Breast epithelium (tissue), 4 donors: Measurements from ENCODE around the gene POLR1F. TPM values are rescaled to one million over a fixed set of nuclear protein-coding genes. Genes with fewer than 3 reads are reported as not detected.
A peak's percentile ranks its signal among the peaks of the same experiment; 100 is the strongest.

ENCODE experiments used
- DNase-seq, 2 donors: peaks; one replicate each; pipeline ENCODE4 v3.0.0-alpha.2; 2019; ENCODE audit warnings: low spot score in 2 of 2
- H3K27ac ChIP-seq, 2 donors: fragments of 200-600 bp; sonication (generic) in 1 of 2; one replicate each; pipeline ENCODE4 v1.5.1; 2016 to 2019; ENCODE audit warnings: mild to moderate bottlenecking in 1 of 2
- H3K27me3 ChIP-seq, 2 donors: fragments of 200-600 bp; sonication (generic) in 1 of 2; one replicate each; pipeline versions ENCODE4 v1.5.1 to v1.6.0; 2017 to 2019; ENCODE audit warnings: control low read depth in 1 of 2, mild to moderate bottlenecking in 1 of 2
- H3K36me3 ChIP-seq: fragments of 200-600 bp; one replicate; pipeline ENCODE4 v1.5.1; 2019
- H3K4me1 ChIP-seq, 2 donors: fragments of 200-600 bp; sonication (generic); one replicate each; pipeline ENCODE4 v1.5.1; 2016 to 2019; ENCODE audit warnings: control low read depth in 1 of 2
- H3K4me3 ChIP-seq, 3 donors: fragments of 200-600 bp; sonication (generic); 1 replicate in 2 of 3; 2 replicates in 1 of 3; pipeline ENCODE4 v1.5.1; 2016 to 2019; ENCODE audit warnings: mild to moderate bottlenecking in 3 of 3, moderate library complexity in 2 of 3
- H3K9me3 ChIP-seq, 2 donors: fragments of 200-600 bp; sonication (generic) in 1 of 2; one replicate each; pipeline ENCODE4 v1.5.1; 2016 to 2019; ENCODE audit warnings: control low read depth in 1 of 2
- POLR2A ChIP-seq: fragments of 450-650 bp; IDR thresholded peaks from one replicate; pipeline ENCODE4 v1.6.1; 2016; ENCODE audit warnings: antibody characterized with exemption, mild to moderate bottlenecking, moderate library complexity
- POLR2AphosphoS5 ChIP-seq, 3 donors: sonication (generic); formaldehyde crosslinking; IDR thresholded peaks; one replicate each; pipeline ENCODE4 v1.6.1; 2017; ENCODE audit warnings: antibody characterized with exemption in 3 of 3
- intact Hi-C: fragments of 100-400 bp; cut with DNase I; formaldehyde crosslinking; loops from one replicate; pipeline ENCODE4 v1.15.1; 2023; ENCODE audit warnings: low total_unique reads
- total RNA-seq, 3 donors: library from RNA; depleted of rRNA; stranded (reverse); fragments of >200 nt; gene quantifications; one replicate each; pipeline ENCODE4 v1.1.0, GENCODE V29; 2016
- TF ChIP-seq, protein P1 (sequence below), 3 donors: fragments of 450-650 bp; IDR thresholded peaks; one replicate each; pipeline ENCODE4 v1.5.1; 2016 to 2017; ENCODE audit warnings: antibody characterized with exemption in 3 of 3, mild to moderate bottlenecking in 3 of 3, moderate library complexity in 3 of 3

The POLR1F gene
- total RNA-seq, 3 donors from 2014 or later, result 12.5 to 20.5 (median 17.0) TPM

- TF ChIP-seq POLR2A (no peak), POLR2AphosphoS5 (IDR thresholded peaks at IDR 0.05) (no peak)
- TF ChIP-seq, protein P1, sequence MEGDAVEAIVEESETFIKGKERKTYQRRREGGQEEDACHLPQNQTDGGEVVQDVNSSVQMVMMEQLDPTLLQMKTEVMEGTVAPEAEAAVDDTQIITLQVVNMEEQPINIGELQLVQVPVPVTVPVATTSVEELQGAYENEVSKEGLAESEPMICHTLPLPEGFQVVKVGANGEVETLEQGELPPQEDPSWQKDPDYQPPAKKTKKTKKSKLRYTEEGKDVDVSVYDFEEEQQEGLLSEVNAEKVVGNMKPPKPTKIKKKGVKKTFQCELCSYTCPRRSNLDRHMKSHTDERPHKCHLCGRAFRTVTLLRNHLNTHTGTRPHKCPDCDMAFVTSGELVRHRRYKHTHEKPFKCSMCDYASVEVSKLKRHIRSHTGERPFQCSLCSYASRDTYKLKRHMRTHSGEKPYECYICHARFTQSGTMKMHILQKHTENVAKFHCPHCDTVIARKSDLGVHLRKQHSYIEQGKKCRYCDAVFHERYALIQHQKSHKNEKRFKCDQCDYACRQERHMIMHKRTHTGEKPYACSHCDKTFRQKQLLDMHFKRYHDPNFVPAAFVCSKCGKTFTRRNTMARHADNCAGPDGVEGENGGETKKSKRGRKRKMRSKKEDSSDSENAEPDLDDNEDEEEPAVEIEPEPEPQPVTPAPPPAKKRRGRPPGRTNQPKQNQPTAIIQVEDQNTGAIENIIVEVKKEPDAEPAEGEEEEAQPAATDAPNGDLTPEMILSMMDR (IDR thresholded peaks at IDR 0.05), result no peak
- H3K4me3 ChIP-seq, result peak overlapping the region; percentile 81 to 93 (median 86)
- no peak for DNase-seq
- intact Hi-C loops, result no loop called here
- H3K27me3 ChIP-seq, result no peaks in the 10 kb centered on the region
- no peaks in the 10 kb centered on the region for H3K4me1 ChIP-seq
- H3K27ac ChIP-seq, result peak overlapping the region; percentile 74 to 81
- no peaks in the 10 kb centered on the region for H3K36me3 ChIP-seq
- no peaks in the 10 kb centered on the region for H3K9me3 ChIP-seq
Observed at GRCh38 chr7:19709249-19709578, 377 bp upstream of the POLR1F start.

DNA sequence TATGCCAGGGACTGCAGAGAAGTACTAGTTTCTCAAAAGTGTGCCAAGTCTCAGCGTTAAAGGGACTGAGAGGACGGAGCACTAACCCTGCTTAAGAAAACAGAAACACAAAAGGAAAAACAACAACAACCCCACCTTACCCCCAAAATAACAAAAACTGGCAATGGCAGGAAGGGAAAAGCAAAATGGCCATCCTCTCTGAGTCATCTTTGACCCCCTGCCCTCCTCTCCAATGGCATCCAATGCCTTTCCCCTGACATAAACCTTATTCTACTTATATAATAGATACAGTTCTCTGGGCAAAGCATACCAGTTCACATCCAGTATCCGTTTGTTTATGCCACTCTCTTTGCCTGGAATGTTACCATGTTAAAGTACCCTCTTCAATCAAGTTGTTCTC lies 1.6 kb downstream of the POLR1F start:
- H3K4me3 ChIP-seq, result peak overlapping the region in 1 of 3 donors; percentile 86
- no peaks in the 10 kb centered on the region for H3K27me3 ChIP-seq
- TF ChIP-seq POLR2A, result no peak
- TF ChIP-seq POLR2AphosphoS5 (IDR thresholded peaks at IDR 0.05), result no peak
- TF ChIP-seq, protein P1 (IDR thresholded peaks at IDR 0.05), result no peak
- no peak for DNase-seq
- intact Hi-C loops, result no loop called here
- H3K9me3 ChIP-seq, result no peaks in the 10 kb centered on the region
- H3K4me1 ChIP-seq, result no peaks in the 10 kb centered on the region
- no peaks in the 10 kb centered on the region for H3K36me3 ChIP-seq
- no peak overlapping the region for H3K27ac ChIP-seq

DNA sequence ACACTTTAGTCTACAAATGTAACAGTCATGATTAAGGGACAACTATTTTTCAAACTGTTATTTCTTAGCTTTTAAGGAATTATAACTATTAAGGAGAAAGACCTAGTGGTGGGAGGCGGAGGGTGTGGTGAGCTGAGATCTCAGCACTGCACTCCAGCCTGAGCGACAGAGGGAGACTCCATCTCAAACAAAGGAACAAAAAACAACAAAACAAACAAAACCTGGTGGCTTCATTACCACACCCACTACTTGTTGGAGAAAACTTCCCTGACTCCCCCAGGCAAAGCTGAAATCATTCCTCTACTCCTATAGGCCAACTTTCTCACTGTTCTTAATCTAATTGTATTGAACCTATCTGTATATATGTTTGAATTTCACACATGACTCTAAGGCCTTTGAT lies 3.2 kb downstream of the POLR1F start:
- Histone ChIP-seq H3K27me3 (no peaks in the 10 kb centered on the region), H3K36me3 (no peaks in the 10 kb centered on the region), H3K9me3 (no peaks in the 10 kb centered on the region), H3K27ac (no peak overlapping the region), H3K4me1 (no peaks in the 10 kb centered on the region), H3K4me3 (no peak overlapping the region)
- no peak for DNase-seq
- intact Hi-C loops, result no loop called here
- TF ChIP-seq POLR2AphosphoS5 (IDR thresholded peaks at IDR 0.05) (no peak), POLR2A (no peak)
- TF ChIP-seq, protein P1 (IDR thresholded peaks at IDR 0.05), result no peak

DNA sequence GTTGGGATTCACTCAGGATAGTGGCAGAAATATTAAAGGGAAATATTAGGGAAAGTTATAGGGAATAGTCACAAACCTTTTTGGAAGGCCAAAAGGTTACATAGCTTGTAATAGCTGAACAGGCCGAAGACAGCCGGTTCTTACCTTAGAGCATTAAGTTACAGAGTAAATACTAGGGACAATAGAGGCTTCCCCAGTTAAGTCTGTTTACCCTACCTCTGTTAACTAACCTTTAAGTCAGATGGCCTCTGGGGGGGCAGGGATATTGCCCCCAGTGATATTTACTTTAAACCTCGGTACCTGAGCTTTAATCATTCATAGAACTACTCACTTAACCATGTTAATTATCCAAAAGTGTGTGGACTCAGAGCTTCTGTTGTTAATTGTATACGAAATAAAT lies 7.4 kb downstream of the POLR1F start:
- TF ChIP-seq, protein P1 (IDR thresholded peaks at IDR 0.05), result no peak
- TF ChIP-seq POLR2AphosphoS5 (IDR thresholded peaks at IDR 0.05), result no peak
- TF ChIP-seq POLR2A, result no peak
- Histone ChIP-seq H3K27ac (no peak overlapping the region), H3K36me3 (no peaks in the 10 kb centered on the region), H3K27me3 (no peaks in the 10 kb centered on the region), H3K4me1 (no peaks in the 10 kb centered on the region), H3K4me3 (no peak overlapping the region), H3K9me3 (no peaks in the 10 kb centered on the region)
- no peak for DNase-seq
- intact Hi-C loops, result no loop called here

- Histone ChIP-seq H3K9me3 (no peaks in the 10 kb centered on the region), H3K4me1 (no peaks in the 10 kb centered on the region), H3K27ac (no peak overlapping the region), H3K36me3 (no peaks in the 10 kb centered on the region), H3K4me3 (no peak overlapping the region), H3K27me3 (no peaks in the 10 kb centered on the region)
- no peak for DNase-seq
- TF ChIP-seq POLR2AphosphoS5 (IDR thresholded peaks at IDR 0.05) (no peak), POLR2A (no peak)
- TF ChIP-seq, protein P1 (IDR thresholded peaks at IDR 0.05), result no peak
- intact Hi-C loops, result no loop called here
Observed at GRCh38 chr7:19700936-19701335, 7.9 kb downstream of the POLR1F start.
